Umbilical cord (tissue), 2 donors: Measurements from ENCODE around the gene PDAP1. TPM values are rescaled to one million over a fixed set of nuclear protein-coding genes. Genes with fewer than 3 reads are reported as not detected.
"Not testable (repeated sequence)": the region's sequence is repeated elsewhere in the genome, so short reads cannot be mapped to it uniquely, and the experiment has no call there.

ENCODE experiments used
- DNase-seq: peaks from one replicate; pipeline ENCODE4 v3.0.0-alpha.2; 2015; ENCODE audit warnings: low spot score
- total RNA-seq: library from RNA; depleted of rRNA; stranded (reverse); fragments of >200 nt; gene quantifications from one replicate; pipeline ENCODE4 v1.2.3, GENCODE V29; 2014; ENCODE audit warnings: low replicate concordance; ENCODE audit not compliant: insufficient read depth

Gene PDAP1
- total RNA-seq, 1 donor from 2014 or later = 29.6 TPM

DNA sequence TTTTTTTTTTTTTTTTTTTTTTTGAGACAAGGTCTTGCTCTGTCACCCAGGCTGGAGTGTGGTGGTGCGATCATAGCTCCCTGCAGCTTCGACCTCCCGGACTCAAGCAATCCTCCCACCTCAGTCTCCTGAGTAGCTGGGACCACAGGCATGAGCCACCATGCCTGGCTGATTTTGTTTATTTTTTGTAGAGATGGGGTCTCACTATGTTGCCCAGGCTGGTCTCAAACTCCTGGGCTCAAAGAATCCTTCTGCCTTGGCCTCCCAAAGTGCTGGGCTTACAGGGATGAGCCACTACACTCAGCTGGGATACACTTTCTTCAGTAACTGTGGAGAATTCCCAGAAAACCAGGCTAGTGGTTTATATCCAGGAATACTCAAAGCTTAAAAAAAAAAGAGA lies 57.8 kb downstream of the PDAP1 start:
- DNase-seq = not testable (repeated sequence)

Other genes starting within 250 kb of the PDAP1 start
- not detected for gene KPNA7, start 200.5 kb downstream of the PDAP1 start, total RNA-seq
- not detected for gene MYH16, start 135.8 kb downstream of the PDAP1 start, total RNA-seq
- gene ARPC1A, start 82.7 kb downstream of the PDAP1 start, total RNA-seq = 54.4 TPM
- 45.7 TPM for gene ARPC1B, start 33.9 kb downstream of the PDAP1 start, total RNA-seq
- 127 TPM for gene BUD31, start 372 bp upstream of the PDAP1 start, total RNA-seq
- gene PTCD1, start 30.2 kb upstream of the PDAP1 start, total RNA-seq = 9.6 TPM
- 16.1 TPM for gene CPSF4, start 30.3 kb upstream of the PDAP1 start, total RNA-seq
- gene ATP5MF, start 57.6 kb upstream of the PDAP1 start, total RNA-seq = 39.7 TPM
- 8.9 TPM for gene ZNF789, start 64.3 kb upstream of the PDAP1 start, total RNA-seq
- 35.6 TPM for gene ZNF394, start 91.7 kb upstream of the PDAP1 start, total RNA-seq
- 14.4 TPM for gene ZKSCAN5, start 96.1 kb upstream of the PDAP1 start, total RNA-seq
- gene FAM200A, start 143.5 kb upstream of the PDAP1 start, total RNA-seq = 8.4 TPM
- 86.2 TPM for gene ZNF655, start 150.0 kb upstream of the PDAP1 start, total RNA-seq
- not detected for gene TMEM225B, start 189.7 kb upstream of the PDAP1 start, total RNA-seq
- 10.6 TPM for gene ZSCAN25, start 208.3 kb upstream of the PDAP1 start, total RNA-seq